HG03571 (cell line): ENCODE data around the gene TPO.
"Not testable (repeated sequence)": the region's sequence is repeated elsewhere in the genome, so short reads cannot be mapped to it uniquely, and the experiment has no call there.

ENCODE experiments used
- ATAC-seq: cut with Tn5 transposase; IDR thresholded peaks from one replicate; pipeline ENCODE4 v1.9.1; 2021; ENCODE audit not compliant: unreplicated experiment

The TPO gene

GRCh38 chr2:1577846-1578245 is 164.6 kb downstream of the TPO start:
- ATAC-seq = no peak

DNA sequence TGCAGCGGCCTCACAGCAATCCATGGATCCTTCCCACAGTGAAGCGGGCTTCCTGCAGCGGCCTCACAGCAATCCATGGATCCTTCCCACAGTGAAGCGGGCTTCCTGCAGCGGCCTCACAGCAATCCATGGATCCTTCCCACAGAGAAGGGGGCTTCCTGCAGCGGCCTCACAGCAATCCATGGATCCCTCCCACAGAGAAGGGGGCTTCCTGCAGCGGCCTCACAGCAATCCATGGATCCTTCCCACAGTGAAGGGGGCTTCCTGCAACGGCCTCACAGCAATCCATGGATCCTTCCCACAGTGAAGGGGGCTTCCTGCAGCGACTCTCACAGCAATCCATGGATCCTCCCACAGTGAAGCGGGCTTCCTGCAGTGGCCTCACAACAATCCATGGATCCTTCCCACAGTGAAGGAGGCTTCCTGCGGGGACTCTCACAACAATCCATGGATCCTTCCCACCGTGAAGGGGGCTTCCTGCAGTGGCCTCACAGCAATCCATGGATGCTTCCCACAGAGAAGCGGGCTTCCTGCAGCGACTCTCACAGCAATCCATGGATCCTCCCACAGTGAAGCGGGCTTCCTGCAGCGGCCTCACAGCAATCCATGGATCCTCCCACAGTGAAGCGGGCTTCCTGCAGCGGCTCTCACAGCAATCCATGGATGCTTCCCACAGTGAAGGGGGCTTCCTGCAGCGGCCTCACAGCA is 168.1 kb downstream of the TPO start:
- not testable (repeated sequence) for ATAC-seq

DNA sequence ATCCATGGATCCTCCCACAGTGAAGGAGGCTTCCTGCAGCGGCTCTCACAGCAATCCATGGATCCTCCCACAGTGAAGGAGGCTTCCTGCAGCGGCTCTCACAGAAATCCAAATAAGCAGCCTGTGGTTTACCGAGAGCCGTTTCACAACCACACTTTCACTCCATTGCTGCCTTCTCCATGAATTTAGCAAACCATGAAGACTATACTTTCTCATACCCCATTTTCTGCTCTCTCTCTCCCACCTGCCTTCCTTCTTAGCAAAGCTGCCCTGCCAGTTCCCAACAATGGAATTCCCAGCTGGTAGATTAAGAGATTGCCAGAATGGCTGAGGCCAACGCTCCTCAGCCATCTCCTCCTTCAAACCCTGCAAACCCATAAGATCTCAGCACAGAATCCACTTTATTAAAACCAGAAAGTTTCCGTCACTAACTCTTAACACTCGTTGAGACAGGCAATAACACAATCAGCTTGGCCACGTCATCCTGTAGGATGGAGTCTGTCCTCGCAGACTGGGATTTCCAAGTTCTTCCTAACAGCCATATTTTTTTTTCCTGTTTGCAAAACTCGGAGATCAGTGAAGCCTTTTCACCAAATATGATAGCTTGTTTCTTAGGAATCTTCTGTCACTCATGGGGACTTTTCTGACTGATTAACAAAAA is 168.8 kb downstream of the TPO start:
- ATAC-seq = no peak

DNA sequence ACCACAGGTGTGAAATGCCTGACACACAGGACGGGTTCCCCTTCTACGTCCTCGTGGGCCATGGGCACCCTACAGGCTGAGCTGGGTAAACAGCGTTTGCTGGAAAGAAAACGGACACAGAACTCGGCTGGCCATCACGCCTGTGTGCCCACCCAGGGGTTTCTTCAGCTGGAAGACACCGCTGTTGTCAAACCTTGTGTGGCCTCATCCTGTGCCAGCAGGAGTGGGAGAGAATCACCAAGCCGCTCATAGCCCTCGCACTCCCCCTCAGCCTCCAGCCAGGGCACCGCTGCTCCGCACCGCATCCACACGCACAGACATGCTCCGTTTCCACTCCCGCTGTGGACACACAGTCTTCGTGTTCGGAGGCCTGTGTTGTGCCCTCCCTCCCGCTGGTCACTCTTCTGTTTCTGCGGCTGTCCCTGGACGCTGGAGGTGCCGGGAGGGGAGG is 169.7 kb downstream of the TPO start:
- no peak for ATAC-seq

GRCh38 chr2:1584051-1584531 is 170.8 kb downstream of the TPO start:
- ATAC-seq = no peak

DNA sequence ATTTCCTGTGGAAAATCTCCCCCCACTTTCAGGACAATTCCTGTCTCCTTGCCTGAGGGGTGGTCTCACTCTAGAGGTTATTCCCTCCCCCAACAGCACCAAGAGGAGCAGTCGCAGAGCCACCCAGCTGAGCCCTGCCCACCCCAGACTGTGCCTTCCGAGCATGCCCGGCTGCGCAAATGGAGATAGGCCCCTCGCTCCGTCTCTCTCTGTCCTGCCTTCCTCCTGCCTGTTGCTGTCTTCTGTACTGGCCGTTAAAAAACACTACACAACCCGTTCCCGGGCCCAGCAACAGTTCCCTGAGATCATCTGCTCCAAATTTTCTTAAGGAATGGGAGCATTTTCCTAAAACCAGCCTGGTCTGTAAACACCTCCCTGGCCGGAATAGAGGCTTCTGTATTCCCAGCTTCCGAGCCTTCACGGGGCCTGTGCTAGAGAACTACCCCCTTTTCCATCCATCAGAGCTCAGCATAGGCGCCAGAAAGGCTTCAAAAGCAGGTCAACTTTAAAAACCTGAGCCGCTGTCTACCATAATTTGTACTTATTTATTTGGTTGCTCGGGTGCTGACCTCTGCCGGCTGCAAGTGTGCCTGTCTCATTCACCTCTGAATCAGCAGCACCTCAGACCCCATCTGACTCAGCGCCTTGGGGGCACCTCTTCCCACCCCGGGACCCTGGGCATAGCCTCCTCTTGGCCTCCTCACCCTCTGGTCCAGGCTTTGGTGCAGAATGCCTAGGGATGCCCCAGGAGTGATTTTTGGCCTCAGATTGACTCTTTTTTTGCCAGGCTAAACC is 171.6 kb downstream of the TPO start:
- no peak for ATAC-seq

DNA sequence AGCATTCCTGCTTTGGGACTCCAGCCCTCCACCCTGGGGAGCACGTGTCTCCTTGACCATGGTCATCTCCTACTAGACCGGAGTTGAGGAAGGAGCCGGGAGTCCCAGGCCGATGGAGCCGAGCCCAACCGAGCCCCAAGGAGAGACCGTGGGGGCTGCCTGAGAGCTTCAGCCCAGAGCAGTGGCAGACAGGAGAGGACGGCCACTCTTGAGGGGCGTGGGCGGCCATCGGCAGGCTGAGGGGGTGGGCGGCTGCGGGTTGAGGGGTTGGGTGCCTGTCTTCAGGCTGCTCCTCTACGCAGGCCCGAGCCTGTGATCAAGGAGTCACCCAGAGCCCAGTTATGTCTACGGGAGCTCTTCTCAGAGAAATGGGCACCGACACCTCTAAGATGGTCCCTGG is 172.4 kb downstream of the TPO start:
- no peak for ATAC-seq

- ATAC-seq = no peak
Measured at GRCh38 chr2:1586251-1586922, 173.1 kb downstream of the TPO start.

GRCh38 chr2:1586923-1587840 is 173.9 kb downstream of the TPO start:
- ATAC-seq = no peak

DNA sequence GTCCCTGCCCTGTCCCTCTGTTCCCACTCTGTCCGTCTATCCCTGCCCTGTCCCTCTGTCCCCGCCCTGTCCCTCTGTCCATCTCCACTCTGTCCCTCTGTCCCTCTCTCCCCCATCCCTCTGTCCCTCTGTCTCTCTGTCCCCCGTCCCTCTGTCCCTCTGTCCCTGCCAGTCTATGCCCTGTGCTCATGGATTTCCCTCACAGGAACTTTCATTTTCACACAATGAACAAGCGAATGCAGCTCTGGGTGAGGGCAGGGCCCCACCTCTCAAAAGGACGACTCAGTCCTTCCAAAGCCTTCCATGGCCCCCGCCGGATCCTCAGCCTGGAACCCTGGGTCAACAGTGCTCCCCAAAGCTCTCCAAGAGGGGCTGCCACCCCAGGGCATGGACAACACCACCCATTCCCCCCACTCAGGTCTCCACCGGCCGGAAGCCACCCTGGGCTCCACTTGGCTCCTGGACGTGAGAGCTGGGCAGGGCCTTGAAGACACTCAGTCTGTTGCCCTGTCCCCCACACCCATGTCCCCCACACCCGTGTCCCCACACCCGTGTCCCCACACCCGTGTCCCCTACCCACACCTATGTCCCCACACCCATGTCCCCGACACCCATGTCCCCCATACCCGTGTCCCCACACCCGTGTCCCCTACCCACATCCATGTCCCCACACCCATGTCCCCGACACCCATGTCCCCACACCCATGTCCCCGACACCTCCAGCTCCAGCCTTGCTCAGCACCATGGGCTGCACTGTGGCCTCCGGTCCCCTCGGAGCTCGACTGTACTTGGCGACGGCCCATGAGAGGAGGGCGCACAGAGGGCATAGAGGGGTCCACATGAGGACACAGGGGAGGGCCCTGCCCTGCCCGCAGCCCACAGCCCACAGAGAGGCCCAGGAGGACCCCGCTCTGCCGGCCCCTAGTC is 175.1 kb downstream of the TPO start:
- no peak for ATAC-seq

DNA sequence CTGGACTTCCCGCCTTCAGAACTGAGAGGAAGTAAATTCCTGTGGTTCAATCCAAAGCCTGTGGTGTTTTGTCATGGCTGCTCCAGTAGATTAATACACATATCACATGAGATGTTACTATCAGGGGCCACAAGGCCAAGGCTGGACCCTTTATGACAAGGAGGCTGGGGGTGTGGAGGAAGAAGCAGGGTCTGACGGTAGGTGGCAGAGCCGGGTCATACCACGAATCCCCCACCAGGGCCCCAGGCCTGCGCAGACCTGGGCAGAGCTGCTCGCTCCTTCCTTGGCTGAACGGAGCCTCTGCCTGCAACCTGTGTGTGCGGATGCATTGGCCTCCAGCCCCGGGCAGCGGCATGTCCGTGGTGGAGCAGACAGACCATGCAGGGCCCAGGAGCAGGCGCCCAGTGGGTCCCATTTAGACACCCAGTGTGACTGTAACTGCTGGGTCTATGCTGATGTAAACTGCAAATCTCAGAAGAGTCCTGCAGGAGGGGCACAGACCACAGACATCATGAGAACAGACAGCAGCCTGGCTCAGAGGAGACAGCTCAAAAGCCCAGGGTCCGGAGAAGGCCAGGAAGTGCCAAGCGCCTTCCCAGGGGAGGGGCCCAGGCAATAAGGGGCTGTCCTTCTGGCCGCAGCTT is 175.8 kb downstream of the TPO start:
- no peak for ATAC-seq

DNA sequence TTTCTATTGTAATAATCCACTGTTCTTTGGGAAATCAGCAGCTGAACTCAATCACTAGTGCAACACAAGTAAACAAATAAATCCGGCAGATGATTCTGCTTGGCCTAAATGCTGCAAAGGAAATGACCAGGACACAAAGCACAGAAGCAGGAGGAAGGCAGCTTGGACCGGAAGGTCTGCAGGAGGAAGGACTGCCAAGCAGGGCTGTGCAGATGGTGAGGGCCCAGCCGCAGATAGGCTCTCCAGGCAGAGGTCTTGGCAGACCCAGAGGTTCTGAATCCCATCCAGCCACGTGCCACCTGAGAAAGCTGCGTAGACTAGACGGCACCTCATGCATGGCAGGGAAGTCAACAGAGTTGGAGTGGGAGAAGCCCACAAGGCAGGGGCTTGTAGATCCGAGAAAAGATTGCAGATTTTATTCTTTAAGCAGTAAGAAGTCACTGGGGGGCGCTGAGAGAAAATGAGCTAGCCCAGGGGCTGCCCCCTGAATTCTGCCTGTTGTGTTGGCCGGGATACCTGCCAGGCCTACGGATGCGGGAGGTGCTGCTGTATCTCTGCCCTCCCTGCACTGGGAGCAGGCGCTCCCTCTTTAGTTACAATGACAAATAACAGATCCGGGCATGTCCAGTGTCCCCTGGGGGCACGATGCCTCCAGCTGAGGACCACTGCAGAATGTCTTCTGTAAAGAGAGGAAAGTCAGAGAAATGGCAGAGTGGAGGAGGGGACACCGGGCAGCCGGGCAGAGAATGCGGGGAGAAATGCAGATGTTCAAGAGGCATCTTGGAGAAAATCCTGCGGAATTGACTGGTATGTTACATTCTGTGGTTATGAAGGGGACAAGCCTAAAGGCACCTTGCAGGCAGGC is 177.6 kb downstream of the TPO start:
- no peak for ATAC-seq

GRCh38 chr2:1591461-1591770 is 178.2 kb downstream of the TPO start:
- no peak for ATAC-seq
